ENCODE measurements around the gene PTPRK. TPM values are rescaled to one million over a fixed set of nuclear protein-coding genes. Genes with fewer than 3 reads are reported as not detected.
"Not testable (repeated sequence)": the region's sequence is repeated elsewhere in the genome, so short reads cannot be mapped to it uniquely, and the experiment has no call there.

Gene PTPRK
- total RNA-seq, 2 donors from 2014 or later: 0.77 to 0.78 TPM

DNA sequence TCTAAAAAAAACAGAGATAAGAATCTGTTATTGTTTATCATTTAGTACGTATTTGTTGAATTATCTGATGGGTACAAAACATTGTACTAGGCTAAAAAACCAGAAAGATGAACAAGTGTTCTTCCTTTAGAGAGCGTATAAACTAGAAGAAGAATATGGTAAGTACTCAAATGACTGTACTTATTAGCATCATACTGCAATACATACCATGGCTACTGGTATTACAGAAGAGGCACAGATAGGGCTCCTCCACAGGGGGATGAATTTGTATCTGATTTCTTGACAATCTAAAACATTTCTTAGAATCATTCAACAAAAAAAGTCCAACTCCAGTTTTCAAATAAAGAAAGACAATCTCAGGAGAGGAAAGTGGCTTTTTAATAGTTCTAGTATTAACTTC lies 501.6 kb downstream of the PTPRK start:
- DNase-seq: no peak
- H3K27me3 Mint-ChIP-seq: no peaks in the 10 kb centered on the region
- H3K27ac Mint-ChIP-seq: no peak overlapping the region
- ATAC-seq: no peak
- H3K4me1 Mint-ChIP-seq: no peaks in the 10 kb centered on the region
- no peak overlapping the region for H3K4me3 Mint-ChIP-seq
- no peaks in the 10 kb centered on the region for H3K9me3 ChIP-seq (ENCODE audit: control insufficient read depth, low read length, poor library complexity, severe bottlenecking)
- H3K36me3 Mint-ChIP-seq (ENCODE audit: low read depth): no peaks in the 10 kb centered on the region

DNA sequence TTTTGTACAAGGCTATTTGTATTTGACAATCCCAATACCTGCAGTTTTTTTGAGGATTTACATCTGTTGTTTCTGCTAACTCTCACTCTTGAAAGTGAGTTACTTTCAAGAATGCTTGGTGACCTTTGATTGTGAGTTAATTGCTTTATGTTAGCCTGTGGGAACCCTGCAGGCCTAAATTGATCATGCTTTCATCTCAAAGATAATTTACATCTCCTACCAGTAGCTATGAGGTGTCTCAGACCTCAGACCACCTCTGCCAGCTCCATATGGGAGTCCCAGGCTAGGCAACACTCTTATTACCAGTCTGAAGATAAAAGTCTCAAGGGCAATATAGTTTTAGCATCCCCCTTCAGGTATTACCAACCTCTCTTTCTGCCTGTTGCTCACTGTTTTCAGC lies 503.1 kb downstream of the PTPRK start:
- Mint-ChIP-seq H3K36me3 (ENCODE audit: low read depth) (no peaks in the 10 kb centered on the region), H3K4me1 (no peaks in the 10 kb centered on the region), H3K27me3 (no peaks in the 10 kb centered on the region), H3K27ac (no peak overlapping the region), H3K4me3 (no peak overlapping the region)
- no peak for ATAC-seq
- DNase-seq: no peak
- H3K9me3 ChIP-seq (ENCODE audit: control insufficient read depth, low read length, poor library complexity, severe bottlenecking): no peaks in the 10 kb centered on the region

DNA sequence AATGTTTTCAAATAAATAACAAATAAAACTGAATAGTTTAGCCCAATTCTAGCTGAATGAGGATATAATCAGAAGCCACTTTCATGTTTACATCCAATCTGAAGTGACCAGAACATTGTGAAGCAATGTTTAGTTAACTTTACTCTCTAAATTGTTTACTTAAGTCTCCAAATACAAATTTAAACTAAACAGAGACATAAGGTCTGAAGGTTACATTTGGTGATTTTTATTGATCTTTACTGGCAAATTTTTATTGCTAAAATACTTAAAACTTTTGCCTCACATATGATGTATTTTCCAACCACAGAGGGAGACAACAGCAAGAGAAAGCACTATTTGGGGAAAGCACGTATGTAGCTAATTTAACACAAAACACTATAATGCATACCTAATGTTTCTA lies 512.7 kb downstream of the PTPRK start:
- Mint-ChIP-seq H3K36me3 (ENCODE audit: low read depth) (no peaks in the 10 kb centered on the region), H3K27me3 (no peaks in the 10 kb centered on the region), H3K27ac (no peak overlapping the region), H3K4me1 (no peaks in the 10 kb centered on the region), H3K4me3 (no peak overlapping the region)
- H3K9me3 ChIP-seq (ENCODE audit: control insufficient read depth, low read length, poor library complexity, severe bottlenecking): no peaks in the 10 kb centered on the region
- ATAC-seq: no peak
- no peak for DNase-seq

DNA sequence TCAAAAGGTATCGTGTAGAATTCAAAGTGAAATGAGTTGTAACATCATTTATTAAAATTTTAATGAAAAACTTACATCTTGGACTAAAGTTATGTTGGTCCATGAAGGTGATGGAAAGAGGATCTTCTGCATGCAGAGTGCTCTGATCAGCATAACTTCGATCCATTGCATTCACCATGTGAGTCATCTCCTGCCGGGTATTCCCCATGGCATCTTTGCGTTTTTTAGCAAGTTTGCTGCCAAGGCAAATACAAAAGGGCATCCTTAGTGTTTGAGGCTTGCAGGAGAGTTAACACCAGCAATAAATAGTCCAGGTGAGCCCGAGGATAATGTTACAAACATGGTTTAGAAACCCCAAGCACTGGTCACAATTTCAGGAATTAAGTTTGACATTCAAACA lies 515.4 kb downstream of the PTPRK start:
- DNase-seq: no peak
- no peak overlapping the region for H3K27ac Mint-ChIP-seq
- H3K4me3 Mint-ChIP-seq: no peak overlapping the region
- H3K4me1 Mint-ChIP-seq: peaks cover 3% of the 10 kb centered on the region
- no peaks in the 10 kb centered on the region for H3K27me3 Mint-ChIP-seq
- no peaks in the 10 kb centered on the region for H3K36me3 Mint-ChIP-seq (ENCODE audit: low read depth)
- no peaks in the 10 kb centered on the region for H3K9me3 ChIP-seq (ENCODE audit: control insufficient read depth, low read length, poor library complexity, severe bottlenecking)
- no peak for ATAC-seq

DNA sequence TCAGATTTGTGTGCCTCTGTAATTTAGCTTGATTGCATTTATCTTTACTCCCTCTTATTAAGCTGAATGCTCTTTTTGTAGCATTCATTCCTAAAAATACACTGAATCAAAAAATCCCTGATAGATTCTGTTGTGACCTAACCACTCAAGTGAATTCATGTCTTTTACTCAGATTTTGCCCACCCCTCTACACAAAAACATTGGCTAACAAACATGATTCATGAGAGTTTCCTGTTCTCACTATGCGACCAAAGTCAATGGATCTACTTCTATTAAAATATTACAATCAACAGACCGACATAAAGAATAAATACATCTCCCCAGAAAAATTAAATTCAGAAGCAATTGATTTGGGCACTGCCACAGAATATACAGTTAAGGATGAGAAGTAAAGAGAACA lies 520.0 kb downstream of the PTPRK start:
- H3K4me1 Mint-ChIP-seq: peaks cover 3% of the 10 kb centered on the region
- DNase-seq (no peak), ATAC-seq (no peak)
- no peaks in the 10 kb centered on the region for H3K36me3 Mint-ChIP-seq (ENCODE audit: low read depth)
- H3K4me3 Mint-ChIP-seq: no peak overlapping the region
- no peaks in the 10 kb centered on the region for H3K27me3 Mint-ChIP-seq
- H3K27ac Mint-ChIP-seq: no peak overlapping the region
- no peaks in the 10 kb centered on the region for H3K9me3 ChIP-seq (ENCODE audit: control insufficient read depth, low read length, poor library complexity, severe bottlenecking)

DNA sequence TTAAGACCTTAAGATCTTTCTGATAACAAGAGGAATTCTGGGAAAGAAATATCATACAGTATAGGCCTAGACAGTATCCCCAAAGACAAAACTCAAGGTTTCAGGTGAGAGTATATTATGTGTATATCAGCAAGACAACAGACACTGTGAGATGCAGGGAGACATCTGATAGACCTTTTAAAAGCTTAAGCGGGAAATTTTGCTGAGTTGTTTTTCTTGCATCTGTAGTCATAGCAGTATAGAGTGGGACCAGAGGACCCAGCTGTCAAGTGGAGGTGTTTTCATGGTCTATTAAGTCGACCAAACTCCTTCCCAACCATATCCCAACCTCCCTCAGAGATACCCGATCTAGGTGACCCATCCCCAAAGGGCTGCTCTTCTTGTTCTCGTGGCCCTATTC lies 521.4 kb downstream of the PTPRK start:
- H3K27me3 Mint-ChIP-seq: no peaks in the 10 kb centered on the region
- no peak overlapping the region for H3K27ac Mint-ChIP-seq

DNA sequence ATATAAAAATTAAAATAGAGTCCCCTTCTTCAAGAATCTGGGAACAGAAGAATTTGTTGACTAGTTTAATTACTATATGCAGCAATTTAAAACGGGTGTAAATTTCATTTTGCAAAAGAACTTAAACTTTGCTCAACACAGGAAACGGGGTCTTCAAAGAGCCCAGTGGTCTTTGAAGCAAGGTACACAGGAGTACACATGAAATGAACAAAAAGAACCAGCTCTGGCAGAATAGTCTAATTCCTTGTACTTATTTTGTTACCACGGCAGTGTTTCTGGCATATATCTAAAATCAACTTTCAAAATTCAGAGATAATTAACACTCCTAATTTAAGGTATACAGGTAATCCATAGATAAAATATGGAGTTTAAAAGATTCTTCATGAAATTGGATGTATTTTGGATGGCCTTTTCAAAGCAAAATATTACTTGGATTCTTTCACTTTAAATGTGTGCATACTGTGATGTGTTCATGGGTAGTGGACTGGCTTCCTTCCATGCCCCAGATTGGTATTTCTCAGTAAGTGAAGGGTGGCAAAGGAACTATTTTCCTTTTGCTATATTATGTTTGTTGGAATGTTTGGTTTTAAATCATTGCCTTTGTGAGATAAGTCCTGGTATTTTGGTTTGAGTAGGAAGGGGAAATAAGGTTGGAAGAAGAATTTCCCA lies 522.8 kb downstream of the PTPRK start:
- no peak for DNase-seq
- no peaks in the 10 kb centered on the region for H3K9me3 ChIP-seq (ENCODE audit: control insufficient read depth, low read length, poor library complexity, severe bottlenecking)
- peaks cover 3% of the 10 kb centered on the region for H3K4me1 Mint-ChIP-seq
- H3K36me3 Mint-ChIP-seq (ENCODE audit: low read depth): no peaks in the 10 kb centered on the region
- ATAC-seq: no peak
- H3K4me3 Mint-ChIP-seq: no peak overlapping the region
- H3K27me3 Mint-ChIP-seq: no peaks in the 10 kb centered on the region
- no peak overlapping the region for H3K27ac Mint-ChIP-seq

More for the DNA sequence above, 521.4 kb downstream of the PTPRK start:
- no peaks in the 10 kb centered on the region for H3K36me3 Mint-ChIP-seq (ENCODE audit: low read depth)
- H3K4me1 Mint-ChIP-seq: peaks cover 3% of the 10 kb centered on the region
- no peaks in the 10 kb centered on the region for H3K9me3 ChIP-seq (ENCODE audit: control insufficient read depth, low read length, poor library complexity, severe bottlenecking)
- H3K4me3 Mint-ChIP-seq: no peak overlapping the region
- DNase-seq (no peak), ATAC-seq (no peak)

DNA sequence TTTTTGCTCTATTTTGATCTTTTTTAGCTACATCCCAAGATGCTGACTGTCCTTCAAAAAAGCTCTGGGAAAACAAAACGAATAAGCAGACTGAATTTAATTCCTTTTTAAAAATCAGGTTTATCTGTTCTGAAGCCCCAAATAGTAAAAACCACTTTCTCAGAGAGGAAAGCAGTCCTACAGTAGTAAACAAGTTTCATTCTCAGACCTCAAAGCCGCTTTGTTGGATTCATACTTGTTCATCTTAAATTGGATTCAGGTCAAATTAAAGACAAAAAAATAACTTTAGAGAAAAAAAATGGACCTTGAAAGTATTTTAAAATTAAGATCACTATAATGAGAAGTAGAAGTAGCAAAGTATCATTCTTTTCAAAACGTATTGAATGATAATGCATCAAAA lies 523.5 kb downstream of the PTPRK start:
- peak overlapping the region; percentile 34 for H3K27ac Mint-ChIP-seq
- H3K27me3 Mint-ChIP-seq: no peaks in the 10 kb centered on the region
- ATAC-seq (no peak), DNase-seq (no peak)
- H3K4me3 Mint-ChIP-seq: no peak overlapping the region
- no peaks in the 10 kb centered on the region for H3K9me3 ChIP-seq (ENCODE audit: control insufficient read depth, low read length, poor library complexity, severe bottlenecking)
- H3K36me3 Mint-ChIP-seq (ENCODE audit: low read depth): no peaks in the 10 kb centered on the region
- peaks cover 7% of the 10 kb centered on the region for H3K4me1 Mint-ChIP-seq

DNA sequence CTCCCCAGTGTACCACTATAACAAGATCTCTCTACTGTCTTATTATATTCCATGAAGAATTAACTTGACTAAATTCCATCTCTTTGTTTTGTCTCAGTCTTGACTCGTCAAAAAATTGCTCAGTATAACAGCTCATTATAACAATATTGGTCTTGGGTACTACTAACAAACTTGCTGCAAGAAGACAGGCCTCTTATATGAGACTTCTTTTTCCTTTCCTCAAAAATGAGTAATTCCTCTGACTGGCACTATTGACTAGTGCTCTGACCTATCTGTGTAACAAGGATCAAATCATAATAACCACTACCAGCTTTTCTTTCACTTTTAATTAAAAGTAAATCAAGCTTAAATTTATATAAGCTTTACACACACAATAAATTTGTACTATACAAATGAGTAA lies 528.3 kb downstream of the PTPRK start:
- H3K36me3 Mint-ChIP-seq (ENCODE audit: low read depth): peaks cover 3% of the 10 kb centered on the region
- H3K4me3 Mint-ChIP-seq: no peak overlapping the region
- DNase-seq (no peak), ATAC-seq (no peak)
- no peak overlapping the region for H3K27ac Mint-ChIP-seq
- no peaks in the 10 kb centered on the region for H3K9me3 ChIP-seq (ENCODE audit: control insufficient read depth, low read length, poor library complexity, severe bottlenecking)
- peaks cover 4% of the 10 kb centered on the region for H3K4me1 Mint-ChIP-seq
- H3K27me3 Mint-ChIP-seq: no peaks in the 10 kb centered on the region

DNA sequence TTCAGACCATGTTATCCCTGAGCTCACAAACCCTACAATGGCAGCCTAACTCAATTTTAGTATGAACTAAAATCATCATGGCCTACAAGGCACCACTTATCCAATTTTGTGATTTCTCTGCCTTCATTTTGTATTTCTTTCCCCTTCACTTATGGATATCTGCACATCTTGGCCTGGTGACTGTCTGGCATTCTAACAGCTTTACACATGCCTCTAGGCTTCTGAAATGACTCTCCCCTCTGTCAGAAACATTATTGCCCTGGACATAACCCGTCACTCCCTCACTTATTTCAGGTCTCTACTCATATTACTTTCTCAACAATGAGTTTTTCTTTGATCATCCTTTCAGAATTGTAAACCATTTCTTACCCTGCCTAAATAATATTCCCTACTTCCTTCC lies 530.3 kb downstream of the PTPRK start:
- H3K4me1 Mint-ChIP-seq: peaks cover 4% of the 10 kb centered on the region
- ATAC-seq (no peak), DNase-seq (no peak)
- H3K9me3 ChIP-seq (ENCODE audit: control insufficient read depth, low read length, poor library complexity, severe bottlenecking): no peaks in the 10 kb centered on the region
- no peak overlapping the region for H3K4me3 Mint-ChIP-seq
- peaks cover 3% of the 10 kb centered on the region for H3K36me3 Mint-ChIP-seq (ENCODE audit: low read depth)
- no peak overlapping the region for H3K27ac Mint-ChIP-seq
- H3K27me3 Mint-ChIP-seq: no peaks in the 10 kb centered on the region

DNA sequence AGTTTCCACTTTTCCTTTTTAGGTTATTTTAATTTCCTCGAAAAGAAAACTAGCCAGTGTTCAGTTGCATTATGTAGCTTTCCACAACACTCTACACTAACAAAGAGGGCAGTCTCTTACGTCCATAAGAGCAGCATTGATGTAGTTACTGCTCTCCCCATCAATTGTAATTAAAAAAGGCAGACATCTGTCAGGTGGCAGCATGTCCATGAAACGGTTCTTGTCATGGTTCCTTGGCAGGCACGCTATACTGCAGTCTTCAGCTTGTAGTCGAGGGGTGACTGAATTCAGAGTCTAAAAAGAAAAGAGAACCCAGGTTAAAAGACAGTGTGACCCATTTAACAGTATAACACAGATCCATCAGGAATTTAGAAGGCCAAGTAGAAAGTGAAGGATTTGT lies 539.4 kb downstream of the PTPRK start:
- H3K27ac Mint-ChIP-seq: no peak overlapping the region
- H3K4me1 Mint-ChIP-seq: peaks cover 13% of the 10 kb centered on the region
- no peak overlapping the region for H3K4me3 Mint-ChIP-seq
- H3K9me3 ChIP-seq (ENCODE audit: control insufficient read depth, low read length, poor library complexity, severe bottlenecking): no peaks in the 10 kb centered on the region
- DNase-seq: no peak
- no peak for ATAC-seq
- H3K36me3 Mint-ChIP-seq (ENCODE audit: low read depth): no peaks in the 10 kb centered on the region
- H3K27me3 Mint-ChIP-seq: no peaks in the 10 kb centered on the region

DNA sequence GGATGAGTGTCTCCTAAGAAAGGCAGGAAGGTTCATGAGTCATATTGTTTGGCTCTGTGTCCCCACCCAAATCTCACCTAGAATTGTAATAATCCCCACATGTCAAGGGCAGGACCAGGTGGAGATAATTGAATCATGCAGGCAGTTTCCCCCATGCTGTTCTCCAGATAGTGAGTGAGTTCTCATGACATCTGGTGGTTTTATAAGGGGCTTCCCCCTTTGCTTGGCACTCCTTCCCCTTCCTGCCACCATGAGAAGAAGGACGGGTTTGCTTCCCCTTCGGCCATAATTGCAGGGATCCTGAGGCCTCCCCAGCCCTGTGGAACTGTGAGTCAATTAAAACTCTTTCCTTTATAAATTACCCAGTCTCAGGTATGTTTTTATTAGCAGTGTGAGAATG lies 542.2 kb downstream of the PTPRK start:
- not testable (repeated sequence) for H3K4me3 Mint-ChIP-seq; H3K9me3 ChIP-seq (ENCODE audit: control insufficient read depth, low read length, poor library complexity, severe bottlenecking); H3K27ac Mint-ChIP-seq; DNase-seq; H3K27me3 Mint-ChIP-seq; H3K36me3 Mint-ChIP-seq (ENCODE audit: low read depth)
- H3K4me1 Mint-ChIP-seq: peaks cover 24% of the 10 kb centered on the region
- peak; percentile 76 for ATAC-seq

DNA sequence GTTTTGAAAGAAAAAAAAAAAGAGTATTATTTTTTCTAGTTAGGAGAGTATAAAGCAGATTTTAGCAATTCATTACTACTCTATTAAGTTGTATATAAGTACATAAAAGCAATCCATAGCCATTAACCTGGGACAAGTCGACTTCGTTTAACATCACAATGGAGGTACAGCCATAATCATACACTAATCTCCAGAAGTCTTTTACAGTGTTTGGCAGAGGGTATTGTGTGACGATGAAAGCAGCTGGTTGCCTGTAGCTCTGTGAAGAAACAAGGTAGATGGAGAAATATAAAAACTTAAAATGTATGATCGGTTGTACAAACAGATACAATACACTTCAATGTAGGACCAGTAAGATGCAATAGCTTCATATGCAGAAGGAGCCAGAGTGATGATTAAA lies 543.6 kb downstream of the PTPRK start:
- no peaks in the 10 kb centered on the region for H3K9me3 ChIP-seq (ENCODE audit: control insufficient read depth, low read length, poor library complexity, severe bottlenecking)
- no peaks in the 10 kb centered on the region for H3K36me3 Mint-ChIP-seq (ENCODE audit: low read depth)
- DNase-seq: no peak
- ATAC-seq: no peak
- peaks cover 37% of the 10 kb centered on the region for H3K4me1 Mint-ChIP-seq
- no peak overlapping the region for H3K4me3 Mint-ChIP-seq
- H3K27me3 Mint-ChIP-seq: no peaks in the 10 kb centered on the region
- no peak overlapping the region for H3K27ac Mint-ChIP-seq

DNA sequence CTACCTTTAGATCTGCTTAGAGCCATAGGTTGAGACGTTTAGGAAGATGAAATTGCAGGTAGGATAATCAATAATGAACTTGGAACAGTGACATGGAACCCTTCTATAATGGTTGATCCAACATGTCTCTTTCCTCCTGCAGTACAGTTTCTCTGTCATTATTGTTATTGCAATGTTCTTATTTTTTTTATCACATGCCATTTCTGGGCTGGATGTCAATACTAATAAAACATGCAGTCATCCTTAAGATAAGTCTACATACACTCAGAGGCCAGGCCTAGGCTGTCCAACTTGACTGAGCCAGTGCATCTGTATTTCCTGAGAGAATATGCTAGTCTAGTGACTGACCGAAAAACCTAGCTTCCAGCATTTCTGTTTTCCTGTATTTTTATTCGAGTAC lies 544.3 kb downstream of the PTPRK start:
- no peaks in the 10 kb centered on the region for H3K9me3 ChIP-seq (ENCODE audit: control insufficient read depth, low read length, poor library complexity, severe bottlenecking)
- Mint-ChIP-seq H3K4me3 (no peak overlapping the region), H3K27me3 (no peaks in the 10 kb centered on the region), H3K27ac (no peak overlapping the region), H3K4me1 (peaks cover 41% of the 10 kb centered on the region), H3K36me3 (ENCODE audit: low read depth) (no peaks in the 10 kb centered on the region)
- ATAC-seq (no peak), DNase-seq (no peak)

Data from T-helper 17 cell (primary cell).